Neural progenitor cell (in vitro differentiated cells): Measurements from ENCODE around the gene PRR33.

ENCODE experiments used
- EZH2 ChIP-seq: fragments of 200-600 bp; sonication (generic); IDR thresholded peaks from 2 replicates; pipeline ENCODE4 v1.6.1; 2017; ENCODE audit warnings: antibody characterized with exemption, mild to moderate bottlenecking, moderate library complexity
- TF ChIP-seq, protein P1 (sequence below): fragments of 200-600 bp; sonication (generic); IDR thresholded peaks from 2 replicates; pipeline ENCODE4 v1.5.1; 2017; ENCODE audit warnings: antibody characterized with exemption, mild to moderate bottlenecking

DNA sequence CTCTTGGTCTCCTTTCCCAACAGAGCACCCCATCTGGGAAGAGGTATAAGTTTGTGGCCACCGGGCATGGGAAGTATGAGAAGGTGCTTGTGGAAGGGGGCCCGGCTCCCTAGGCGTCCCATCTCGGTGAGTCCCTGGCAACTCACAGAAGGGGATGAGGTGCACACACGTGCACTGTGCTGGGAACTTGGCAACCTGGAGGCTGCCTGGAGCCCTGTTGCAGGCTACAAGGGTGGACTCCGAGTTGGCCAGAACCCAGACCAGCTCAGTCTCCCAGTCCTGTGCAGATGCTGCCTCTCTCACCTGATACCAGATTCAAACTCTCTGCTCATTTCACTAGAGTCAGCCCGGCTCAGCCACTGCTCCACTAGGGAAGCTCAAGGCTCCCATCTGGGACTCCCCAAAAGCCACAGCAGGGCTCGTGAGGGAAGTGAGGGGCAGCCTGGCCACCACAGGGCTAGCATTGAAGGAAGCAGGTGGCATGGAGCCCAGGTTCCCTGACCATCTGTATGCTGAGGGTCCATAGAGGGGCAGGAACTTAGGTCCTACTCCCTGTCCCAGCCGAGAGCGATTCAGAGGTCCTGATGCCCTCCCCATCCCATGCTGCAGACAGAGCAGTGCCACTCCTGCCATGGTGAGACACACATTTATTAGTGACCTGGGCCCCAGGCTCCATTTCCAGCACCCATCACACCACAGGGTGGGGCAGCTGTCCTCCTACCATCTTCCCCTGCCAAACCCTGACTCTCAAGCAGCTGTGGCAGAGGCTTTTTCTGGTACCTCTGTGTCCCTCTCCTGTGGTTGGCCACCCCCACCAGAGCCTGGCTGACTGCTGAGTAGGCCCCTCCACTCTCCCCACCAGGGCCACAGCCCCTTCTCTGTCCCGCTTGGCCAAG lies 4.0 kb downstream of the PRR33 start:
- TF ChIP-seq, protein P1, sequence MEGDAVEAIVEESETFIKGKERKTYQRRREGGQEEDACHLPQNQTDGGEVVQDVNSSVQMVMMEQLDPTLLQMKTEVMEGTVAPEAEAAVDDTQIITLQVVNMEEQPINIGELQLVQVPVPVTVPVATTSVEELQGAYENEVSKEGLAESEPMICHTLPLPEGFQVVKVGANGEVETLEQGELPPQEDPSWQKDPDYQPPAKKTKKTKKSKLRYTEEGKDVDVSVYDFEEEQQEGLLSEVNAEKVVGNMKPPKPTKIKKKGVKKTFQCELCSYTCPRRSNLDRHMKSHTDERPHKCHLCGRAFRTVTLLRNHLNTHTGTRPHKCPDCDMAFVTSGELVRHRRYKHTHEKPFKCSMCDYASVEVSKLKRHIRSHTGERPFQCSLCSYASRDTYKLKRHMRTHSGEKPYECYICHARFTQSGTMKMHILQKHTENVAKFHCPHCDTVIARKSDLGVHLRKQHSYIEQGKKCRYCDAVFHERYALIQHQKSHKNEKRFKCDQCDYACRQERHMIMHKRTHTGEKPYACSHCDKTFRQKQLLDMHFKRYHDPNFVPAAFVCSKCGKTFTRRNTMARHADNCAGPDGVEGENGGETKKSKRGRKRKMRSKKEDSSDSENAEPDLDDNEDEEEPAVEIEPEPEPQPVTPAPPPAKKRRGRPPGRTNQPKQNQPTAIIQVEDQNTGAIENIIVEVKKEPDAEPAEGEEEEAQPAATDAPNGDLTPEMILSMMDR, result no peak
- no peak for TF ChIP-seq EZH2
